Esophagus muscularis mucosa (tissue), 3 donors: ENCODE measurements around the gene SDR42E1.

Experiments used
- CTCF ChIP-seq, 3 experiments: fragments of 200-600 bp in 2 of 3; fragments of 450-650 bp in 1 of 3; sonication (generic) in 2 of 3; IDR thresholded peaks; one replicate each; pipeline ENCODE4 v1.5.1; 2017 to 2019; ENCODE audit warnings: antibody characterized with exemption in 3 of 3, mild to moderate bottlenecking in 2 of 3, moderate library complexity in 1 of 3
- POLR2A ChIP-seq: fragments of 450-650 bp; IDR thresholded peaks from one replicate; pipeline ENCODE4 v1.6.1; 2017; ENCODE audit warnings: antibody characterized with exemption, moderate library complexity, mild to moderate bottlenecking, low read depth

GRCh38 chr16:82019535-82019934, 8.3 kb upstream of the SDR42E1 start:
- TF ChIP-seq CTCF (IDR thresholded peaks at IDR 0.05), result no peak
- TF ChIP-seq POLR2A, result no peak
